Epithelial cell of esophagus (primary cell): ENCODE data around the gene FTO.

ENCODE experiments used
- DNase-seq: peaks from one replicate; pipeline ENCODE4 v3.0.0; 2010; ENCODE audit warnings: low read depth
- H3K4me3 ChIP-seq: 2 replicates; pipeline ENCODE4 v1.5.1; 2011; ENCODE audit warnings: mild to moderate bottlenecking, low read length, control low read depth
- CTCF ChIP-seq: IDR thresholded peaks from 2 replicates; pipeline ENCODE4 v1.5.1; 2011; ENCODE audit warnings: low read depth, mild to moderate bottlenecking, low read length, control low read depth, inconsistent platforms; ENCODE audit not compliant: insufficient read depth; ENCODE audit errors: missing control alignments

Gene FTO

GRCh38 chr16:54163197-54163843 is 459.4 kb downstream of the FTO start:
- no peak for TF ChIP-seq CTCF
- H3K4me3 ChIP-seq = no peak overlapping the region
- DNase-seq = no peak

GRCh38 chr16:54164789-54165173 is 460.8 kb downstream of the FTO start:
- no peak for TF ChIP-seq CTCF
- no peak overlapping the region for H3K4me3 ChIP-seq
- DNase-seq = no peak

GRCh38 chr16:54165174-54165911 is 461.4 kb downstream of the FTO start:
- no peak overlapping the region for H3K4me3 ChIP-seq
- DNase-seq = no peak
- no peak for TF ChIP-seq CTCF

GRCh38 chr16:54165912-54166865 is 462.2 kb downstream of the FTO start:
- H3K4me3 ChIP-seq = no peak overlapping the region
- DNase-seq = peak; percentile 59
- no peak for TF ChIP-seq CTCF

- no peak for TF ChIP-seq CTCF
- H3K4me3 ChIP-seq = no peak overlapping the region
- DNase-seq = no peak
Measured at GRCh38 chr16:54169112-54169511, 465.2 kb downstream of the FTO start.

GRCh38 chr16:54171626-54172537 is 467.9 kb downstream of the FTO start:
- DNase-seq = peak; percentile 60
- no peak overlapping the region for H3K4me3 ChIP-seq

More at GRCh38 chr16:54171626-54172537, 467.9 kb downstream of the FTO start:
- no peak for TF ChIP-seq CTCF
